Measurements from ENCODE around the gene DCTN1.

GRCh38 chr2:74401891-74402290 is 21.8 kb upstream of the DCTN1 start:
- TF ChIP-seq CTCF (conservative IDR thresholded peaks at IDR 0.05; ENCODE audit: low read depth, low read length) (no peak), EZH2 (IDR thresholded peaks at IDR 0.05; ENCODE audit: borderline replicate concordance, low read depth, low read length, poor library complexity, severe bottlenecking) (no peak)
